ENCODE measurements around the gene ABCG8.

Gene ABCG8

DNA sequence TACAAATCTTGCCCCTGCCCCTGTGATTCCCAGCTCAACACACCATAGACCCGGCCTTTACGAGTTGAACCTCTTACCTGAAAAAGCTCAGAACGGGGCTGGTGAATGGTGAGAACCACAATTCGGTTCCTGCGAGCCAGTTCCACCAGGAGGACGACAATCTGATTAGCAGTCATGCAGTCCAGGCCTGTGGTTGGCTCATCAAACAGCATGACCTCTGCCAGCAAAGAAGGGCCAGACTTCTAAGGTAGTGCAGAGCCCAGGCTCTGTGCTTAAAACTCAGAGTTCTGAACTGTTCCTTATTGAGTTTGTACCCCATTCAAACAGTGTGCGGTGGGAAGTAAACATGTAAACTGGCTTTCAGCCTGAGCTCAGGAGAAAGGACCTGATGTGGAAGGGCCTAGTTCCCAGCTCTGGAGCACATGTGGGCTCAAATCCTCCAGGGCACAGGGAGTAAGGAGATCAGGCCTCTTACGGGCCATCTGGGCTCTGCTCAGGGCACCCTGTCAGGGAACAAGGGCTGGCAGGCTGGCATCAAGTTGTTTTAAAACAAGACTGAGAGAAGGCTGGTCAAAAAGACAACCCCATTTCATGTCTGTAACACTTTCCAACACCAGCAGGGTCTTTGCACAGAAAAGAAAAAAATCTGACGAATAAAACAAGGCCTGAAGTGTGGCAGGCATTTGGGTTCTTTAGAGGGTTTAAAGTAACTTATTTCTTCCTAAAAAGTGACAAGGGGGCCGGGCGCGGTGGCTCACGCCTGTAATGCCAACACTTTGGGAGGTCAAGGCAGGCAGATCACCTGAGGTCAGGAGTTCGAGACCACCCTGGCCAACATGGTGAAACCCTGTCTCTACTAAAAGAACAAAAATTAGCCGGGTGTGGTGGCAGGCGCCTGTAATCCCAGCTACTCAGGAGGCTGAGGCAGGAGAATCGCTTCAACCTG is 12.2 kb upstream of the ABCG8 start:
- no peak for DNase-seq

DNA sequence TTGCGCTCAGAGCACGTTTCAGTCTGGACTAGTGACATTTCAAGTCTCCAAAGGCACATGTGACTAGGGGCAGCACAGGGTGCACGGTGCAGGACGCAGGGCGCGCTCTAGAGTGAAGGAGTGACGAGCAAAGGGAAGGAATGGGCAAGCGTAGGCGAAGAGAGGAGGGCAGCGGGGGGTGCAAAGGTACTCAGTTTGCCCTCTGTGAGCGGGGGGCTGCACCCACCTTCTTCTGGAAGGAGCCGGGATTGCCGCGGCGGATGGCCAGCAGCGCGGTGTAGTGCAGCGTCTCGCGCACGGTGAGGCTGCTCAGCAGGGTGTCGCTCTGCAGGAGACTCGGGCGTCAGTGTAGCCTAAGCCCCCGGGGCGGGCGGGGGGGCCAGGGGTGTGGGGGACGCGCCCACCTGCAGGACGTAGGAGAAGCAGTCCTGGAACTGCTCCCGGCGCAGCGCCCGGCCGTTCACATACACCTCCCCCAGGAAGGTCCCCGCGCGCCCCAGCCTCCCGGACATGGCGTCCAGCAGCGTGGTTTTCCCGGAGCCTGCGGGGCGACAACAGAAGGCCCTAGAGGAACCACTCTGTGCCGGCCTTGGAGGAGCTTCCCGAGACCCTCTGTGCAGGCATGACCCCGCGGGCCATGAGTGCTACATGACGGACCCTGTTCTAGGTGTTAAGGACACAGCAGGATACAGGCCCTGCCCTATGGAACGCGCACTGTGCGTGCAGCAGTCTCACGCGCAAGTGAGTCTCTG is 7.1 kb upstream of the ABCG8 start:
- no peak for DNase-seq

DNA sequence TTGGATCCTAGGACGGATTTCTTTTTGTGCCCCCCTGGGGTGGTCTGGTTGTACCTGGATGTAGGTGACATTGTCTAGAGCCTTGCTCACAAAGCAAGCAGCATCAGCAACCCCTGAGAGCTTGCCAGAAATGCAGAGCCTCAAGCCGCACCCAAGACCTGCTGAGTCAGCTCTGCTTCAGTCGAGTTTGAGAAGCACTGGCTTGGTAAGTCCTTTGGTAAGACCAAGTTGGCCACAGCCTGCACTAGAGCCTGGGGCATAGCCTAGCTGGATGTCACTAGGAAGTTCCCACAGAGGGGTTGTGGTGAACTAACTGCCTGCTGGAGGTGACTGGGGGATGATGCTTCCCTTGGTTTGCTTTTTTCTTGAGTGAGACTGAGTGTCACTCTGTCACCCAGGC is 6.3 kb upstream of the ABCG8 start:
- no peak for DNase-seq

DNA sequence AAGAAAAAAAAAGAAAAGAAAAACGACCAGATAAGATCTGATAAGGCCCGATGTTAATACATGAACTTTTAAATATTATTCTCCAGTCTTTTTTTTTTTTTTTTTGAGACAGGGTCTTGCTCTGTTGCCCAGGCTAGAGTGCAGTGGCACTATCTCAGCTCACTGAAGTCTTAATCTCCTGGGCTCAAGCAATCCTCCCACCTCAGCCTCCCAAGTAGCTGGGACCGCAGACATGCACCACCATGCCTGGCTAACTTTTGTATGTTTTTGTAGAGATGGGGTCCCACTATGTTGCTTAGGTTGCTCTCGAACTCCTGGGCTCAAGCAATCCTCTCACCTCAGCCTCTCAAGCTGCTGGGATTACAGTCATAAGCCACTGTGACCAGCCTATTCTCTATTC is 1.7 kb upstream of the ABCG8 start:
- DNase-seq: no peak

DNA sequence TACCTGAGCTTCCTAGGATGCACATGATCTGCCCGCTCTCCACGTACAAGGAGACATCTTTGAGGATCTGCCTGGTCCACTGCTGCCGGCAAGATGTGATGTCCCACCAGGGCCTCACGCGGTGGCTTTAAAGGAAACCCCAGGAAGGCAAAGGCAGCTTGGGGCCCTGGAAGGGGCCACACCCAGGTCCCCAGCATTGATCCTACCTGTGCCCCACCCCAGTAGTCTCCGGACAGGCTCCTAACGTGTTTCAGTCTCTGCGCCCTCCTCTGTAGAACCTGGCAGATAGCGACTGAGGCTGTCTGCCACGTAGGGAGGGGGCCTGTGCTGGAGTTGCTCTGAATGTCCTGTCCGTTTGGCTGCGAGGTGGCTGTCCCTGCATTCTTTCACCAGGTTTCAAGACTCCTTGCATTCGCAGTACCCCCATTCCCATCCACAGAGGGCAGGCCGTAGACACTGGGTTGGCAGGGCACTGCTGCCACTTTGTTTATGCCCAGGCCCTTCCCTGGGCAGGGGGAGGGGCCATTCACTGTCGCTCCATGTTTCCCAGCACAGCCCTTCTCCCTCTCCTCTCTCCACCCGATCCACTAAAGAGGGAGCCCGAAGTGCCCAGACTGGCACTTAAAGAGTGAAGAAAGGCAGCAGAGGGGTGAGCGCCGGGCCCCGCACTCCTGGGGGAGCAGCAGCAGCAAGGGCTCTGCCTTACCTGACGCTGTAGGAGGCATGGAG is 776 bp upstream of the ABCG8 start:
- no peak for DNase-seq

DNA sequence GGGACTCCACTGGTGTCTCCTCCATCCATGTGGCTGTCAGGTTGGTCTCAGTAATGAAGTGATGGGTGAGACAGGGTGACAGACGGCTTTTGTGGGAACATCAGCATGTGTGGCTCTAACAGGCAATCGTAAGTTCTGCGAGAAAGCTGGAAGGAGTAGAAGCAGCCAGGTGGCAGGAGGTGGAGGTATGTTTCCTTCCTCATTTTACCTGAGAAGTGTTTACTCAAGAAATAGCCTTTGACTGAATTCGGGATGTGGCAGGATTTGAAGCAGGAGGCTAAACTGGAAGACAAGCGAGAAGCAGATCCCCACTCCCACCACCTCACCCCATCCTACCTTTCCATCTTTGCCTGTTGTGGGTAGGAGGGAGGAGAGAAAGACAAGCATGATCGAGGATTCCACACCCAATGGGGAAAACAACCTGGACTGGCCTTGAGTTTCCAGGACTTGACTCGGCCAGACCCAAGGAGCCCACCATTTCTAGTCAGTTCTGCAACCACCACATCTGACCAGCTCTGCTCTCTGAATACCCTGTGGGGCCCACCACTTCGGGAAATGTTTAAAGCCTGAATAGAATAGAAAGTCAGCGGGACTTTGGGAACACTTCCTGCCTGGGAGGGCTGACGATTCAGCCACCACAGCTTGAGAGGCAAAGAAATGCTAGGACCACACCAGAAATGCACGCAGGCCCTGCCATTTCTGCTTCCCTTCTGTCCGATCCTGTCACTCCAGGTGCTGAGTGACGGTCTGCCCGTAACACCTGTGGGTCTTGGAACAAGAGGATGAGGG is 1.2 kb downstream of the ABCG8 start:
- DNase-seq: no peak

DNA sequence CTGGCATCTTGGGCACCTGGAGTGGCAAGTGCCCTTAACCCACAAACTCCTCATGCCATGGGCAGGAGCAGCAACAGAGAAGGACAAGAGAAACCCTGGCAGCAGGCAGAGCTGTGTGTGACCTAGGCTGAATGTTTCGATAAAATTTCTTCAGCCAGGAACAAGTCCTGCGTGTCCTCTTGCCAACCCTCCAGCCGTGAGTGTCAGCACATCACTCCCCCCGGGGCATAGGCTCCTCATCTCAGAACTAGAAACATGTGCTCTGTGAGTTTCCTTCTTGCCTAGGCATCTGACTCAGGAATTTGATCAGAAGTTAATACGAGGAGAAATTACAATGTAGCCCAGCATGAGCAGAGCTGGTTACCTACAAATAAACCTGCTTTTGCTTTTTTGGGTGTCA is 2.2 kb downstream of the ABCG8 start:
- no peak for DNase-seq

DNA sequence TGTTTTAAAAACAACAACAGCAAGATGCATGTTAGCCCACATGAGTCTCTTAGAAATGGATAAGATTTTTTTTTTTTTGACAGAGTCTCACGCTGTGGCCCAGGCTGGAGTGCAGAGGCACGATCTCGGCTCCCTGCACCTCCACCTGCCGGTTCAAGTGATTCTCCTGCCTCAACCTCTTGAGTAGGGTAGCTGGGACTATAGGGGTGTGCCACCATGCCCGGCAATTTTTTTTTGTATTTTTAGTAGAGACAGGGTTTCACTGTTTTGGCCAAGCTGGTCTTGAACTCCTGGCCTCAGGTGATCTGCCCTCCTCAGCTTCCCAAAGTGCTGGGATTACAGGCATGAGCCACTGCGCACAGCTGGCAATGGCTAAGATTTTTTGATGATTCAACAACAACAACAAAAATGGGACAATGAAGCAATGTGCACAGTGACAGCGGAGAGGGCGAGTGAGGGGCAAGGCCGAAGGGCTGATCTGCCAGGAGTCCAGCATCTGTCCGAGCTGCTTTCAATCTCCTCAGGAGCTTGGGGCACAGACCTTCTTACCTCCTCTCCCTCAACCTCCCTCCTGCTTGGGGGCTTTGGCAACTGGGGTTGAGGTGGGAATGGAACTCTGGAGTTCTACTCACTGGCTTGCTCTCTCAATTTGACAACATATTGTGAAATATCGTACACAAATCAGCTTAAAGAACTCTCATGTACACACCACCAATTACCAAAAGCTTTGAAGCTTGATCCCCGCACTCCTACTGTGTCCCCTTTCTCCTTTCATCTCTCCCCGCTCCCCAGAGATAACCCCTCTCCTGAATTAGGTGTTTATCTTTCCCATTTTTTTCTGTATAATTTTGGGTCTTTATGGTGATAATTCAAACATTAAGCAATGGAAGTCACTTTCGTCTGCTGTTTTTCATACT is 3.4 kb downstream of the ABCG8 start:
- DNase-seq: no peak

DNA sequence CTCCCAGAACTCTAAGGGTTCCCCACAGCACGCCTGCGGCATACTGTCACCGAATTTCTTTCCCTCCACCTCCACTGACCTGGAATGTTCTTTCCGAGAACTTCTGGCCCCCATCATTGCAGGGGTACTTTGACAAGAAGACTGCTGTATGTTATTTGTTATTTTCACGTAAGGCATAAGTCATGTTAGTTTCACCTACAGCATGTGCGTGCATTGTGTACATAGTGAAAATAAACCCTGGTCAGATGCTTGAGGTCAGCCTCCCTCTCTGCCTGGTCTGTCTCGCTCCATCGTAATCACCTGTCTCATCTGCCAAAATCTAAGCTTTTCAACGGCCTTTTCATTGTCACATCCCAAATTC is 4.1 kb downstream of the ABCG8 start:
- no peak for DNase-seq

DNA sequence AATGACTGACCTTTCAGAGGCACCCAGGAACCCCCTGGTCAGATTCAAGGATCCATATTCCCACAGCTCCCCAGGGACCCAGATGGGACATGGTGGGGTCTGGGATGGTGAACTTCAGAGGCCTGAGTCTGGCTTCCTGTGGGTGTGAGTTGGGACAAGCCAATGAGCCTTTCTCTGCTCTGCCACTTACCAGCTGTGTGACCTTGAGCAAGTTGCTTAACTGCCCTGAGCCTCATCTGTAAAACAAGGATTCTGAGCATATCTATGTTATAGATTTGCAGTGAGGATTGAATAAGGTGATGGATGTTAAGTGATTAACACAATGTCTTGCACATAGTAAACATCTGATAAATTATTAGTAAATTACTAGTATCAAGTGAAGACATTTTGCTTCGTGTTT is 6.4 kb downstream of the ABCG8 start:
- DNase-seq: no peak

DNA sequence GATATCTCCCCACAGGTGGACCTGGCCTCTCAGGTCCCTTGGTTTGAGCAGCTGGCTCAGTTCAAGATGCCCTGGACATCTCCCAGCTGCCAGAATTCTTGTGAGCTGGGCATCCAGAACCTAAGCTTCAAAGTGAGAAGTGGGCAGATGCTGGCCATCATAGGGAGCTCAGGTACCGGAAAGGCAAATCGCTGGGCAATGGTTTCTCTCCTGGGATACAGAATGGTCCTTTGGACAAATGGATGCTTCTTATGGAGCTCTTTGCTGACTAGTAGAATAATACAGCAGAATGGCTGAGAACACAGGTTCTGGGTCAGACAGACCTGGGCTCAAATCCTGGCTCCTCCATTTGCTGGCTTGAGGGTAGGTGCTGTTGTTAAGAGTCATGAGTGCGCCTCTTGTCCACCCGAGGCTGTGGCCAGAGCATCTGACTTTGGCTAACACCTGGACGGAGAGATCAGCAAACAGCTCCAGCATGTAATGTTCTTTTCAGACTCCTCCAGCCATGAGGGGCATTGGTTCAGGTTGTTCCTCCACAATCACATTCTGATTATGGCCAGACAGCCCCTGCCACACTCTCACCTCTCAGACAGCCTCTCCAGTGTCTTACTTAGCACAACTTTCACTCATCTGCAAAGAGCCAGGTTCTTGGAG is 7.5 kb downstream of the ABCG8 start:
- DNase-seq: no peak

DNA sequence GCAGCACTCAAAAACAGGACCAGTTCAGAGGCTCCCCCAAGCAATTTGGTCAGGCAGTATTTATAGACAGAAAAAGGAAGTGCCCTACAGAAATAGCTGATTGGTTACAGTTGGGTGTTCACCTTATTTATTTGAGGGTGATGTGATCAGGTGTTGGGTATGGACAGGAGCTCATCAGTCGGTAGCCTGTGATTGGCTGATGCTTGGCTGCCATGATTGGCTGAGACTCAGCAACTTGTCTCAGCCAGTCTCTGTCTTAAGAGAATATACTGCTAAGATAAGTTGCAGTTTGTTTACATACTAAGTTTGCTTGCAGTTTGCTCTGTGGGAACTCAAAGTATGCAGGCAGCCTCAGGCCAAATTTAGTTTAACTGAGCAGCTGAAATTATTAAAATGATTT is 9.4 kb downstream of the ABCG8 start:
- DNase-seq: no peak

DNA sequence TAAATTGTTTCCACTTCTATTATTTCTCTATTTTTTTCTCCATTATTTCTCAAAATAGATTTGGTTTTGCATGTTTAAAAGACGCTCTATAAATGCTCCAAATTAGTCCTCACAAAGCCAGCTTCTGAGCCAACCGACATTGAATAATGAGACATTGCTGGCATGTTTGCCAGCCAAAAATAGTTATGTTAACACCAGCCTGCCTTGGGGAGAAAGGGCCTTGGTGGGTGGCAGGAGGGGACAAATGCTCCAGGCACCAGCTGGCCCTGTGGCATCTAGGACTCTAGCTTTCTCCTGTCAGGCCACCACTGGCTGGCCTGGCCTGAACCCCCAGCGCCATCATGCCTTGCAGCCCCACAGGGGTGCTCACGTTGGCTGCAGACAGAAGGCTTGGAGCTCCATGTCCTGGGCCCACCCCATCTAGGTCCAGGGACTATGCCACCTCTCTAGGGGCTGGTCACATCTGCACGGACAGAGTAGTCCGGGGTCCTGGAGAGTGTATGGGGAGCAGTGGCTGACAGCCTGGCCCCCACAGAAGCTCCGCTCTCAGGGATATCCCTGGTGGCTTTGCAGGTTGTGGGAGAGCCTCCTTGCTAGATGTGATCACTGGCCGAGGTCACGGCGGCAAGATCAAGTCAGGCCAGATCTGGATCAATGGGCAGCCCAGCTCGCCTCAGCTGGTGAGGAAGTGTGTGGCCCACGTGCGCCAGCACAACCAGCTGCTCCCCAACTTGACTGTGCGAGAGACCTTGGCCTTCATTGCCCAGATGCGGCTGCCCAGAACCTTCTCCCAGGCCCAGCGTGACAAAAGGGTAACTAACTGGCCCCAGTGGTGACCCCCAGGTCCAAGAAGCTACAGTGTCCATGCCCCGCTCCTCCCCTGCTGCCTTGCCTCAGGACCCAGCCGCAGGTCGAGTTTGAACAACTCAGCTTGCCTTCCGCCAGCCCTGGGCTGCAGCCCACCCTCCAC is 12.5 kb downstream of the ABCG8 start:
- DNase-seq: no peak

DNA sequence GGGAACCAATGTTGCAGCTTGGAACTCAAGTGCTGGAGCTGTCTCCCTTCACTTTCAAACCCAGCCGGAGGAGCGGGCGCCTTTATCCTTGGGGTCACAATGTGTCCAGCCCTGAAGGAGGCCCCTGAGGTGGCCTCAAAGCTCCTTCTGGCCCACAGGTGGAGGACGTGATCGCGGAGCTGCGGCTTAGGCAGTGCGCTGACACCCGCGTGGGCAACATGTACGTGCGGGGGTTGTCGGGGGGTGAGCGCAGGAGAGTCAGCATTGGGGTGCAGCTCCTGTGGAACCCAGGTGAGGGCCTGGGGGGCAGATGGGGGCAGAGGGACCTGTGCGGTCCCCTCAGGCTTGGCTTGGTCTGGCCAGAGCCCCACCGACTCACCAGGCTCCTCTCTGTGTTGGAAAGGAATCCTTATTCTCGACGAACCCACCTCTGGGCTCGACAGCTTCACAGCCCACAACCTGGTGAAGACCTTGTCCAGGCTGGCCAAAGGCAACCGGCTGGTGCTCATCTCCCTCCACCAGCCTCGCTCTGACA is 13.5 kb downstream of the ABCG8 start:
- DNase-seq: no peak

DNA sequence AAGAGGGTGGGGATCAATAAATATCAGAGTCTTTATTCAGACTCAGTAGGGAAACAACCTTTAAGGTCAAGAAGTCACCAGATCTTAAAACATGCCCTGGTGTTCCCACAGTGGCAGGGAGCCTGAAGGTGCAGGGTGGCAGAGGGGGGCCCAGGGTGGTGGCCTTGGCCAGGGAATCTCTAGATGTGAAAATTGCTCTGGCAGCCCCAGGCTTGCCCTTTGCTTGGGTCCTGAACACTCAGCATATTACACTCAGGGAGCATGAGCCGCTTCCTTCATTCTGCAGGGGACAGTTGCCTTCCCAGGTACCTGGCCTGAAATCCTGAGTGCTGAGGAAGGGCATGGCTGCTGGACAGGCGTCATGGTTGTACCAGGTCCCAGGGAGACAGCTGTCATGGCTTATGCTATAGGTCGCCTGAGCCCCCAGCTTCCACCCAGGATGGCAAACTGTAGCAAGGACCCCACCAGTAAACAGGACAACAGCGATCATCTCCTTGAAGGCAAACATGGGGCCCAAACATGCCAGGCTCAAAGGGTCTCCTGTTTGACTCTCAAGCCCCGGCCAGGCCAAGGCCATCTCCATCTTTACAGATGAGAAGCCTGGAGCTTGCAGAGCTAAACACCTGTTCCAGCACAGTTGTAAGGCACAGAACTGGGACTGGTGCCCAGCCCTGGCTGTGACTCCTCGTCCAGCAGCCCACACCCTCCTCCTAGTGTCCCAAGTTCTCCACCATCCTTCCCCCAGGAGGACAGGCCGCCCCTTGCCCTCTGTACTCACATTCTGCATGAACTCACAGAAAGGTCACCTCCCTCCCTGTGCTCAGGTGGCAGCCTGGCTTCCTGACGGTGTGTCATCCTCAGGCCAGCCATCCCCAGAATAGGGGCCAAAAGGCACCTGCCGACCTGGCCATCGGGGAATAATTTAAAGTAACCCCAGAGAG is 14.6 kb downstream of the ABCG8 start:
- no peak for DNase-seq

DNA sequence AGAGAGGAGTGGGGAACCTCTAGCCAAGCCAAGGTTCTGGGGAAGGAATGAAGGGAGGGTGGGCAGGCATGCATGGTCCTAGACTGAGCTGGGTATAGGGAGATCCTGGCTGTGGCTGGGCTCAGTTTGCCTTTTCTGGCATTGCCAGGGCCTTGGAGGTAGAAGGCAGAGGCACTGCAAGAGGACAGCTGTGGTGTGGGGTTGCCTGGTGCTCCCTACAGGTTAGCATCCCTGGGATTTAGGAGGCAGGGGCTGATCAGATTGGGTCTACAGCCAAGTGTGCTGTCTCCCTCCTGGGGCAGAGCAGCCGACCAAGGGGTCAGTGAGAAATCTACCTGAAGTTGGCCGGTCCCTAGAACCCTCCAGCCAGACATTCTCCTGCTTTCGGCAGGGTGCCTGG is 15.9 kb downstream of the ABCG8 start:
- no peak for DNase-seq

DNA sequence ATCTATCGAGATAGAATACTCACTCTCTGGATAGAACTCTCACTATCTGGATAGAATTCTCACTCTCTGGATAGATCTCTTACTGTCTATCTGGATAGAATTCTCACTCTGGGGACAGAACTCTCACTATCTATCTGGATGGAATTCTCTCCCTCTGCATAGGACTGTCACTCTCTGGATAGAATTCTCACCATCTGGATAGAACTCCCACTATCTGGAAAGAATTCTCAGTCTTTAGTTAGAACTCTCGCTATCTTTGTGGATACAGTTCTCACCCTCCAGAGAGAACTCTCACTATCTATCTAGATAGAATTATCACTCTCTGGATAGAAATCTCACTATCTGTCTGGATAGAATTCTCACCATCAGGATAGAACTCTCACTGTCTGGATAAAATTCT is 16.5 kb downstream of the ABCG8 start:
- DNase-seq: no peak

DNA sequence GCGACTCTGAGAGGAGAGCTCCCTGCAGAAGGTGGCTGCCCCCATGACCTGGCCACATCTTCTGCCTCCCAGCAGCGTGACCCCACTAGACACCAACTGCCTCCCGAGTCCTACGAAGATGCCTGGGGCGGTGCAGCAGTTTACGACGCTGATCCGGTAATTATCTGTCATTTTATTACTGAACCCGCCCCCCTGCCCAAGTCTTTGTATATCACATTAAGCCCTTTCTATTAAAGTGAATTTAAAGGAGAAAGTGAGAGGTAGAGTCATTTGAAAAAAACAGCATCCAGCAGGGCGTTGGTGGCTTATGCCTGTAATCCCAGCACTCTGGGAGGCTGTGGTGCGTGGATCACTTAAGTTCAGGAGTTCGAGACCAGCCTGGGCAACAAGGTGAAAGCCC is 33.4 kb downstream of the ABCG8 start:
- no peak for DNase-seq

Measured in hippocampal formation (tissue), 2 donors.